ENCODE results near the gene ACTR2.

DNA sequence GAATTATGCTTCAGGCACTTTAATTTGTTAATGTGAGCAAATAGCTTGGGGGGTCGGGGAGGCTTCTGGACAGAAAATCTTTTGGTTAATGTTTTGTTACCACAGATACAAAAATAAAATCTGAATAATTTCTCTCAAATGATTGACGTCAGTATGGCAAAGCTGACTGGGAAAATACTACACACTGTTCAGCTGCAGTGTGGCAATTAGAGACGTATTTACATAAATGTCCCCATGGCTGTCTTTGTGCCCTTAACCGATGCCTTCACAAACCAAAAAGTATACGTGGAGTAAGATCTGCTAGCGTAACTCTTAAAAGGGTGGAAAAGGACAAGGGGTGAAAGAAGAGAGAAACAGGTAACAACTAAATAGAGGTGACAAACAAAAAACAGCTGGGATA is 83.4 kb downstream of the ACTR2 start:
- TF ChIP-seq, protein P1, sequence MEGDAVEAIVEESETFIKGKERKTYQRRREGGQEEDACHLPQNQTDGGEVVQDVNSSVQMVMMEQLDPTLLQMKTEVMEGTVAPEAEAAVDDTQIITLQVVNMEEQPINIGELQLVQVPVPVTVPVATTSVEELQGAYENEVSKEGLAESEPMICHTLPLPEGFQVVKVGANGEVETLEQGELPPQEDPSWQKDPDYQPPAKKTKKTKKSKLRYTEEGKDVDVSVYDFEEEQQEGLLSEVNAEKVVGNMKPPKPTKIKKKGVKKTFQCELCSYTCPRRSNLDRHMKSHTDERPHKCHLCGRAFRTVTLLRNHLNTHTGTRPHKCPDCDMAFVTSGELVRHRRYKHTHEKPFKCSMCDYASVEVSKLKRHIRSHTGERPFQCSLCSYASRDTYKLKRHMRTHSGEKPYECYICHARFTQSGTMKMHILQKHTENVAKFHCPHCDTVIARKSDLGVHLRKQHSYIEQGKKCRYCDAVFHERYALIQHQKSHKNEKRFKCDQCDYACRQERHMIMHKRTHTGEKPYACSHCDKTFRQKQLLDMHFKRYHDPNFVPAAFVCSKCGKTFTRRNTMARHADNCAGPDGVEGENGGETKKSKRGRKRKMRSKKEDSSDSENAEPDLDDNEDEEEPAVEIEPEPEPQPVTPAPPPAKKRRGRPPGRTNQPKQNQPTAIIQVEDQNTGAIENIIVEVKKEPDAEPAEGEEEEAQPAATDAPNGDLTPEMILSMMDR (conservative IDR thresholded peaks at IDR 0.05), result no peak
- TF ChIP-seq EZH2 (IDR thresholded peaks at IDR 0.05; ENCODE audit: low read depth), result no peak
